ENCODE results near the gene CDC42EP3.

- TF ChIP-seq CTCF (conservative IDR thresholded peaks at IDR 0.05 in 1 of 2, IDR thresholded peaks at IDR 0.05 in 1 of 2; ENCODE audit: extremely low read depth in 1 of 2, insufficient read depth in 1 of 2, low read depth in 1 of 2, low read length in 2 of 2) = no peak
- TF ChIP-seq EZH2 (IDR thresholded peaks at IDR 0.05; ENCODE audit: borderline replicate concordance, low read length) = no peak
These were observed at the start of gene CDC42EP3 for GRCh38 chr2:37671009-37671815.
